Stimulated activated CD8-positive, alpha-beta memory T cell treated with anti-CD3 and anti-CD28 coated beads, Interleukin-4, amount 100 ng/mL, for 4 hours (primary cell): ENCODE measurements around the gene FGD4.

Experiments used
- DNase-seq, 2 donors: peaks; one replicate each; pipeline ENCODE4 v3.0.0-alpha.2; 2020; ENCODE audit warnings: low read depth in 2 of 2, low spot score in 1 of 2

Gene FGD4

GRCh38 chr12:32454866-32455265, 55.5 kb downstream of the FGD4 start:
- no peak for DNase-seq

- DNase-seq: no peak
Observed at GRCh38 chr12:32455607-32456071, 56.3 kb downstream of the FGD4 start.

GRCh38 chr12:32457251-32458025, 58.1 kb downstream of the FGD4 start:
- DNase-seq: no peak

GRCh38 chr12:32460638-32461037, 61.3 kb downstream of the FGD4 start:
- no peak for DNase-seq

- no peak for DNase-seq
Observed at GRCh38 chr12:32462908-32463307, 63.5 kb downstream of the FGD4 start.

- no peak for DNase-seq
Observed at GRCh38 chr12:32466187-32466586, 66.8 kb downstream of the FGD4 start.

- DNase-seq: no peak
Observed at GRCh38 chr12:32466986-32467711, 67.8 kb downstream of the FGD4 start.

- DNase-seq: no peak
Observed at GRCh38 chr12:32467959-32468863, 68.9 kb downstream of the FGD4 start.

- no peak for DNase-seq
Observed at GRCh38 chr12:32470936-32471470, 71.6 kb downstream of the FGD4 start.

- no peak for DNase-seq
Observed at GRCh38 chr12:32471591-32472001, 72.2 kb downstream of the FGD4 start.

GRCh38 chr12:32475724-32476123, 76.4 kb downstream of the FGD4 start:
- DNase-seq: no peak

- no peak for DNase-seq
Observed at GRCh38 chr12:32476446-32476845, 77.1 kb downstream of the FGD4 start.

GRCh38 chr12:32477714-32478113, 78.4 kb downstream of the FGD4 start:
- DNase-seq: no peak

GRCh38 chr12:32478166-32478565, 78.8 kb downstream of the FGD4 start:
- no peak for DNase-seq

GRCh38 chr12:32478858-32479725, 79.7 kb downstream of the FGD4 start:
- no peak for DNase-seq

- no peak for DNase-seq
Observed at GRCh38 chr12:32482226-32482625, 82.9 kb downstream of the FGD4 start.

GRCh38 chr12:32483499-32483898, 84.1 kb downstream of the FGD4 start:
- DNase-seq: no peak

- no peak for DNase-seq
Observed at GRCh38 chr12:32483993-32484392, 84.6 kb downstream of the FGD4 start.

- no peak for DNase-seq
Observed at GRCh38 chr12:32486158-32486557, 86.8 kb downstream of the FGD4 start.

- DNase-seq: no peak
Observed at GRCh38 chr12:32488132-32488531, 88.8 kb downstream of the FGD4 start.
